Activated CD8-positive, alpha-beta memory T cell treated with anti-CD3 and anti-CD28 coated beads, Interleukin-2, amount 50 U/mL, for 4 hours (primary cell): Measurements from ENCODE around the gene FKBP15.
"Not testable (repeated sequence)": the region's sequence is repeated elsewhere in the genome, so short reads cannot be mapped to it uniquely, and the experiment has no call there.

Experiments
- DNase-seq: peaks from one replicate; pipeline ENCODE4 v3.0.0-alpha.2; 2020

Gene FKBP15, protein sequence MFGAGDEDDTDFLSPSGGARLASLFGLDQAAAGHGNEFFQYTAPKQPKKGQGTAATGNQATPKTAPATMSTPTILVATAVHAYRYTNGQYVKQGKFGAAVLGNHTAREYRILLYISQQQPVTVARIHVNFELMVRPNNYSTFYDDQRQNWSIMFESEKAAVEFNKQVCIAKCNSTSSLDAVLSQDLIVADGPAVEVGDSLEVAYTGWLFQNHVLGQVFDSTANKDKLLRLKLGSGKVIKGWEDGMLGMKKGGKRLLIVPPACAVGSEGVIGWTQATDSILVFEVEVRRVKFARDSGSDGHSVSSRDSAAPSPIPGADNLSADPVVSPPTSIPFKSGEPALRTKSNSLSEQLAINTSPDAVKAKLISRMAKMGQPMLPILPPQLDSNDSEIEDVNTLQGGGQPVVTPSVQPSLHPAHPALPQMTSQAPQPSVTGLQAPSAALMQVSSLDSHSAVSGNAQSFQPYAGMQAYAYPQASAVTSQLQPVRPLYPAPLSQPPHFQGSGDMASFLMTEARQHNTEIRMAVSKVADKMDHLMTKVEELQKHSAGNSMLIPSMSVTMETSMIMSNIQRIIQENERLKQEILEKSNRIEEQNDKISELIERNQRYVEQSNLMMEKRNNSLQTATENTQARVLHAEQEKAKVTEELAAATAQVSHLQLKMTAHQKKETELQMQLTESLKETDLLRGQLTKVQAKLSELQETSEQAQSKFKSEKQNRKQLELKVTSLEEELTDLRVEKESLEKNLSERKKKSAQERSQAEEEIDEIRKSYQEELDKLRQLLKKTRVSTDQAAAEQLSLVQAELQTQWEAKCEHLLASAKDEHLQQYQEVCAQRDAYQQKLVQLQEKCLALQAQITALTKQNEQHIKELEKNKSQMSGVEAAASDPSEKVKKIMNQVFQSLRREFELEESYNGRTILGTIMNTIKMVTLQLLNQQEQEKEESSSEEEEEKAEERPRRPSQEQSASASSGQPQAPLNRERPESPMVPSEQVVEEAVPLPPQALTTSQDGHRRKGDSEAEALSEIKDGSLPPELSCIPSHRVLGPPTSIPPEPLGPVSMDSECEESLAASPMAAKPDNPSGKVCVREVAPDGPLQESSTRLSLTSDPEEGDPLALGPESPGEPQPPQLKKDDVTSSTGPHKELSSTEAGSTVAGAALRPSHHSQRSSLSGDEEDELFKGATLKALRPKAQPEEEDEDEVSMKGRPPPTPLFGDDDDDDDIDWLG

DNA sequence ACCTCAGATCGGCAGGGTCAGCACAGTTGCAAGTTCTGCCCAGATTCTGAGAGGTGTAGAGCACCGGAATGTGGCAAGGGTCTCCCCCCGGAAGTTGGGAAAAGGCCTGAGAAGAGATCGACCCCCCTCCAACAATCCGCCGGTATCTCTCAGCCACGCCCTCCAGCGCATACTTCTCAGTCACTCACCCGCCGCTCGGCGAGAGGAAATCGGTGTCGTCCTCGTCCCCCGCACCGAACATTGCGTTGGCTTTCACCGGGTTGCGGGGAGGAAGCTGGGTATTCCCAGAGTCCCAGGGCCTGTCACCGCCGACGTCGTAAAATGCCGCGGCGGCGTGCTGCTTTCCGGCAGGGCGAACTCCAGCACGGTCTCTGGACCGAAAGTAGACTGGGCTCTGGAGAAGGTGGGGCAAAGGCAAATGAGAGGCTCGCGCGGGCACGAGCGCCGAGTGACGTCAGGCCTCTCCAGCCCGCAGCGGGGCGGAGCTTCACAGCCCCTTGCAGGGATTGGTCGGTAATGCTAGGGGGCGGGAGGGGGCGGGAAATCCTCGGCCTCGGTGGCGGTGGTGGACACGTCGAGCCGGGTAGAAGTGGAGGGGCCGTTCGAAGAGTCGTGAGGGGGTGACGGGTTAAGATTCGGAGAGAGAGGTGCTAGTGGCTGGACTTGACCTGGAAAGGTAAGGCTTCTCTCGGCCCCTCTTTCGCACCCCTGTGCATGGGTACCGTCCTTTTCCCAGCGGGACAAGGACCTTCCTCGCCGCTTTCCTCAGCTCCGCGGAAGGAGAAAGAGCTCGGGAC lies at the start of gene FKBP15, which contains the start of gene SLC31A1:
TSS of gene FKBP15 (minus strand) at position 275 of the 797 bp plus-strand sequence. CDS start at position 241, 34 bp downstream.
TSS of gene SLC31A1 (plus strand) at position 542 of the 797 bp plus-strand sequence. CDS start 34,605 bp downstream, outside the sequence.
- peak; percentile 97 for DNase-seq

DNA sequence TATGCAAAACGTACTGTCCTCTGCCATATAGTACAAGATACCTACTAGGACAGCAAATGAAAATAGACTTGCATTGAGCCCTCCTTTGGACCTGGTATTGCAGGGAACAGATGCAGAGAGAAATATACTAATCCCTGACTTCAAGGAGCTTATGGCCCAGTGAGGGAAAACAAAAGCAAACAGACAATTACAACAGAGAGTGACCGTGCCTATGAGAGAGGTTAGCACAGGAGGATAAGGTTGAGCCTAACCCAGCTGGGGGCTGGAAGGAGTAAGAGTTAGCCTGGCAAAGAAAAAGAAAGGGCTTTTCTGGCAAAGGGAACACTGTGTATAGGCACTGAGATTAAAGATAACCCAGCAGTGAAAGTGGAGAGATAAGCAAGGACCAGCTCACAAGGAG lies 48.8 kb upstream of the FKBP15 start:
- DNase-seq: no peak

DNA sequence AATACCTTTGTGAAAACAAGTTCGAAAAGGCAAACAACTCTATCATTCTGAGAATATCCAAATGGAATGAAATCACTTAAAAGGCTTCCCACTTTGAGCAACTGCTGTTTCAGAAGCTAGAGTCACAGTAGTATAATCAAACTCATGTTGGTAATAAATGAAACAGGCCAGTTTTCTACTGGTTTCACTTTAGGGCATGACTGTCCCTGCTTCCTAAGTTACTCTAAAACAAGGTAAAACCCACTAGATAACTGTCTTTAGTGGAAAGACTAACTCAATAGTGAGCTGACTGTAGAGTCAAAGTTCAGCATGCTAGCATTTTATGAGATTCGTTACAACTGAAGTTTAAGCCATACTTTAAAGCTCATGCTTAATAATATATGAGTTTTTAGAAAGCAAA lies 48.3 kb upstream of the FKBP15 start:
- DNase-seq: no peak

DNA sequence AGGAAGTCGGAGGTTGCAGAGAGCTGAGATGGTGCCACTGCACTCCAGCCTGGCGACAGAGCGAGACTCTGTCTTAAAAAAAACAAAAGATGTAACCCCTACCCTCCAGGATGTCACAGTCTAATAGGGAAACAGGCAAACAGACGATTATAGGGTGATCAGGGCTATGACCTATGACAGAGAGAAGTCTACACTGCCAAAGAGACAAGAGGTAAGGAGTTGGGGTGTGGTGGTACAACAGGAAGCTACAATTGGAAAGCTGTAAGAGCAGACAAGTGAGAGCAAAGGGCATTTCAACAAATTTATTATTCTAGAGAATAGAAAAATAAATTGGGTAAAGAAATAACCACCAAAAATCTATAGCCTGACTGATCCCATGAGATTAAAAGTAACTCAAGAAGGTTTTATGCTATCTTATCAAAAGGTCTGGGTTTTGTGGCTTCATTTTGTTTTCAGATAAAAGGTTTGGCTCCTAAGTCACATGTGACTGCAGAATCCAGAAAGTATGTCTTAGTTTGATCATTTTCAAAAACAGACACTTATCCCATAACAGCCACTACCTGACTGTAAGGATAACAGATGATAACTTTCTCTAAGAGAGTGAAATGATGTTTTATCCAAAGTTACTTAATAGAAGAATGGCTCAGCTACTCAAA lies 47.0 kb upstream of the FKBP15 start:
- no peak for DNase-seq

DNA sequence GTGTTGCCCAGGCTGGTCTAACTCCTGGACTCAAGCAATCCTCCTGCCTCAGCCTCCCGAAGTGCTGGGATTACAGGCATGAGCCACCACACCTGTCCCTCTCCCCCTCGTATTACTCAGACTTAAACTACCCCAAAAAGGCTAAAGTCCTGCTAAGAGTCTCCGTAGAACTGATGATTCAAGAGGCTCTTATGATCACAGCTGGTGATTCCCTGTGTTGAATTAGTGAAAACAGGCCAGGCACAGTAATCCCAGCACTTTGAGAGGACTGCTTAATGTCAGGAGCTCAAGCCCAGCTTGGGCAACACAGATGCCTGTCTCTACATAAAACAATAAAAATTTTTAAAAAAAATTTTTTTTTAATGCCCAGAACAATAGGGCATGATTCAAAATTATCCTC lies 45.1 kb upstream of the FKBP15 start:
- no peak for DNase-seq

DNA sequence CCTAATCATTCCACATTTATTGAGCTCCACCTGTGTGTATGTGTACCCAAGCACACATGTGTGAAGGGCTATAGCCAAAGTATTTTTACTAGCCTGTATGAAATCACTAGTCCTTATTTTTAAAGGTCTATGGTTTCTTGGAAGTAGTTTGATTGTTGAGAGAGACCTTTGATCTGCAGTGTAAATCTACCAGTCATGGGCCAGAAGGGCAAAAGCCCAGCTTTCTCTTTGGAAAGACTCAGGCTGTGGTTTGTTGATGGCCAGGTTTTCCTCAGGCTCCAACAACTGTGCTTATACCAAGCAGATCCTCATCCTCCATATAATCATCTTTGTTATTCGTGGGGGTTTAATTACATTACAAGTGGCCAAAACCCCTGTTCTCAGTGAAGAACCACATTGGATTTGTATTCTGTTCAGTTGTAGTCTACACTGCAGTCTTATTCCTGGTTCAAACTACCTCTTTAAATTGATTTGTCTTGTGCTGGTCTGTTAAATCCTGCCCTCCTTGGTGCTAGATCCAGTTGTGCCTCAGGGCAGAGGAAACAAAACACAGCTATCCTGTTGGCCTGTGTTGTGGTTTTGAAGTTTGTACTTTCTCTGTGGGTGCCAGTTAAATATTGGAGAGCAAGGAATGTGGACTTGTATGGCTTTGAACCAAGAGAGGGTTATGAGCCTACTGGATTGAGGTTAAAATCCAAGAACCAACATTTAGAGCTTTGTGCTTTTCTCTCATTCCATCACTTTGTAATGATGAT lies 41.0 kb upstream of the FKBP15 start:
- DNase-seq: no peak

DNA sequence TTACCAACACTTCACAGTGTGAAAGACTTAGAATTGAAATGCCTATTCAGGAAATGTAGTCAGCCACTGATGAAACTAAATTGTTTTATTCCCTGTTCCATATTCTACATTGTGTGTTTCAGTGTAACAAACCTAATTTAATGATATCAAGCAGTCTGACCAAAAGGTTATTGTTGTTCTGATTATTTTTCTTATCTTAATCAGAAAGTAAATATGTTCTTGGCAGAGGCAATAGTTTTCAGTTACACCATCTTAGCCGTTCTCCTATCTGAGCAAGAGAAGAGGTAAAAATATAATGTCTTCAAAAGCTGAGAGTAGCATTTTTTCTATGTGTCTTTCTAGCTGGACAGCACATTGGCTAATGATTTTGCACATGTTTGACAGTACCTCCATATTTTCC lies 37.2 kb upstream of the FKBP15 start:
- DNase-seq: no peak

DNA sequence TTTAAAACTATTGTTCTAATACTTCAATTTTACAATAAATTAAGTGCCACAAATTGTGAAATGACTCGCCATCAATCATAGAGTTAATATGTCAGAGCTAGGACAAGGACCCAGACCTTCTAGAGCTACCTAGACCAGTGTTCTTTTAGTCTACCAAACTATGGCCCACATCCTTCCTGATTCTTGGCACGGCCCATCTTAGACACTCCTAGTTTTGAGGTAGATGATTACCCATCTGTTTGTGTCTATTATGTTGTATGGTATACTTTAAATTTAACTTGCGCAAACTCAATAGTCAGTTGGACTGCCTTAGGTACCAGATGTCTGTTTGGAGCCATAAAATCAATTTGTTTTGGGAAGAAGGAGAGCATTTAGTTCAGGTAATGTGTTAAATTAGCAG lies 36.8 kb upstream of the FKBP15 start:
- no peak for DNase-seq

DNA sequence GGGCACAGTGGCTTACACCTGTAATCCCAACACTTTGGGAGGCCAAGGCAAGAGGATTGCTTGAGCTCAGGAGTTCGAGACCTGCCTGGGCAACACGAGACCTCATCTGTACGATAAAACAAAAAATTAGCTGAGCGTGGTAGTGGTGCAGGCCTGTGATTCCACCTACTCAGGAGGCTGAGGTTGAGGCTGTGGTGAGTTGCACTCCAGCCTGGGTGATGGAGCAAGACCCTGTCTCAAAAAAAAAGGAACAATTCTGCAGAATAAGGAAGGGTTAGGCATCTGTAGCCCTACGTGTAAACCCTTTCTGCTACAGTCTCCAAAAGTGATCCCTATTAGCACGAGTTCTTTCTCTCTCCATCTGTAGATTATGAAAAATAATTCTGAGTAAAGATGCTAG lies 34.4 kb upstream of the FKBP15 start:
- no peak for DNase-seq

DNA sequence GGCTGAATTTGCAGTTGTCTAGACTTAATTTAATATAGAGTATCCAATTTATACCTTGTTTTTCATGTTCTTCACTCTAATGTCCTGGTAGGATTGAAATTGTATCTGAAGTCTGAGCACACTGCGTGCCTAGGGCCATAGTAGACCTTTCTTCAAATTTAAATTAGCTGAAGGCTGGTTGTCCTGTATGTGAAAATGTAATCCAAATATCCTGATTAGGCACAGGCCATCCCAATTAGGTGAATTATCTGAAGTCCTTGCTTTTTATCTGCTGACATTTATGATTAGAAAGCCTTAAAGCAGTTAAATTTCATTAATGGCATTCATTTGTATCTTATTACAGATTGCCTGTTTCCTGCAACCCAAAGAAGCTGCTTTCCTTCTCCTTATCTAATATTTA lies 33.9 kb upstream of the FKBP15 start:
- DNase-seq: no peak

DNA sequence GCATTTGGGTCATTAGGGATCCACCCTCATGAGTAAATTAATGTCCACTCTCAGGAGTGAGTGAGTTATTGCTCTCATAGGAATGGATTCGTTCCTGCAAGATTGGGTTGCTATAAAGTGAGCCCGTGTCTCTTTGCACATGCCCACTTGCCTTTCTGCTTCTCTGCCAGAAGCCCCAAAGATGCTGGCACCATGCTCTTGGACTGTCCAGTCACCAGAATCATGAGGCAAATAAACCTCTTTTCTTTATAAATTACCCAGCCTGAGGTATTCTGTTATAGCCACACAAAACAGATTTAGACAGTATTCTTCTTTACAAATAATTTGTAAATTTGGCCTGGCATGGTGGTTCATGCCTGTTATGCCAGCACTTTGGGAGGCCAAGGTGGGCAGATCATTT lies 29.7 kb upstream of the FKBP15 start:
- no peak for DNase-seq

DNA sequence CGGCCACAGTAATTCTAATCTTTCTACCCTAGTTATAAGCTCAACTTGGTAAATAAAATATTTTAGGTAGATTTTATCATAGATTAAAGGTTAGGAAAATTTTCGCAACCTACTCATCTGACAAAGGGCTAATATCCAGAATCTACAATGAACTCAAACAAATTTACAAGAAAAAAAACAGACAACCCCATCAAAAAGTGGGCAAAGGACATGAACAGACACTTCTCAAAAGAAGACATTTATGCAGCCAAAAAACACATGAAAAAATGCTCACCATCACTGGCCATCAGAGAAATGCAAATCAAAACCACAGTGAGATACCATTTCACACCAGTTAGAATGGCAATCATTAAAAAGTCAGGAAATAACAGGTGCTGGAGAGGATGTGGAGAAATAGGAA lies 28.6 kb upstream of the FKBP15 start:
- DNase-seq: not testable (repeated sequence)

DNA sequence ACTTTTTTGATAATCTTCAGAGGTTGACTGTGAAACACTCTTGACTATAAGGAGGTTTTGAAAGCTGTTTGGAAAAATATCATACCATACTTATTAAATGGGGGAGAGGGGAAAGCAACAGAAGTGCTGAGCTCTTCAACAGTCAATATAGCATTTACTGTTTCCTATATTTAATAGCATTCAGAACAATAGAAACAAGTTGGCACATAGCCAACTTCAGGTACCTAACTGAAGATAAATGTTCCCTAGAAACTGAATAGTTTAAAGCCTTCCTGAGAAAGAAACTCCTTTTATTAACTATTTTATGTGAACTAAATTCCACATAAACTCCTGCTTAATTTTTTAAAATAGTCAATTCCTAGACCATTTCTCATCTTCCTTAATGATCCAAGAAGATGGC lies 26.6 kb upstream of the FKBP15 start:
- DNase-seq: no peak

DNA sequence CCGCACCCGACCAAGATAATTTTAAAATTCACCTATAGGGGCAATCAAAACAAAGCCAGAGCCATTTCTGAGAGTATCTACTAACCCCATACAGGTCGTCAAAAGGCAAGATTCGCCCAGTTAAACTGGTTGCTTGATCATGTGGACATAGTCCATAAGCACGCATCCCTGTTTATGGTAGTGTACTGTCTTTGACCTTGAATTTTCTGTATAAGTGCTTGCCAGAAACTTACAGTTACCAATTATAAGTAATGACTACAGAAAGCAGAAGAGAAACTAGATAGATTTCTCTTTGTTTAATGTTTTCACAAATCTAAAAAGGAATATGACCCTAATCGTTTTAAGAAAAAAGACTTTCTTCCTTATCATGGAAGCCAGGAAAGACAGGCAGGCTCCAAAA lies 25.9 kb upstream of the FKBP15 start:
- no peak for DNase-seq

DNA sequence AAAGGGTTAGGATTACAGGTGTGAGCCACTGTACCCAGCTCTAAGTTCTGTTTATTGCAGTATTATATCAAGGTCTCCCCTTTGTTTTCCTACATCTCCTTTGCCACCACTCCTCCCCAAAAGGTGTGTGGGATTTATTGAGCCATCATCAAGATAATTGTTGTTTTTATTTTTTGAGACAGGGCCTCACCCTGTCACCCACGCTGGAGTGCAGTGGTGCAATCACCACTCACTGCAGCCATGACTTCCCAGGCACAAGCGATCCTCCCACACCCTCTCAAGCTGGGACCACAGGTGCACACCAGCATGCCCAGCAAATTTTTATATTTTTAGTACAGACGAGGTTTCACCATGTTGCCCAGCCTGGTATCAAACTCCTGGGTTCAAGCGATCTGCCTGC lies 24.8 kb upstream of the FKBP15 start:
- DNase-seq: no peak

DNA sequence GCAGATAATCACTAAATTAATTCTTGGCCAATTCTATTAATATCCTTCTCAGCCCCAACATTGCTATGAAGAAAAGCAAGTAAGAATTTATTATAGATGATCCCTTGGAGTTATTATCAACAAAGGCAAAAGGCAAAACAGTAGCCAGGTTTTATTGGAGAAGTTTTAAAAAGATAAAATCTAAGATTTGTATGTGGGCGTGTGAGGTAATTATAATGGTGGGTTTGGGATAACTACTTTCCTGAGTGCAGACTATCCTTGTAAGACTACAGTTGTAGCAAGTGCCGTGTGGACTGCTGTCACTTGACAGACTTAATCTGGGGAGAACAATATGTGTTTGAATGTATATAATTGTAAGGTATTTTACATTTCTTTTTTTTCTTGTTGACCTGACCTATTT lies 23.5 kb upstream of the FKBP15 start:
- no peak for DNase-seq

DNA sequence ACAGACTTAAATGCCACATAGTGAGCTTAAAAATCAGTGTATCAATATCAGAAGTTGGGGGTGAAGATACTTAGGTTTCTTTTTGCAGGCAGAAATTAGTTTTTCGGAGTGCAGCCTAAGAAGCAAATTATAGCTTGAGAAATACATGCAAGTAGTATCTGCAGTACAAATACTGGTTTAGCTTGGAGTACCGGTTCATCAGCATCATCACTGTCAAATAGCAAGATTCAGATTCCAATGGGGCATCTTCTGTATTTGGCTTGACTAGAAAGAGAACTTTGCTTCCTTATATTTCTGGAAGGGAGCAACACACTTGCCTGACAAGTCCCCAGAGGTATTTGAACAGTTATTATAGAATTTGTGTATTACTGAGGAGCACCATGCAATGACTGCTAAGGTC lies 20.1 kb upstream of the FKBP15 start:
- DNase-seq: no peak

DNA sequence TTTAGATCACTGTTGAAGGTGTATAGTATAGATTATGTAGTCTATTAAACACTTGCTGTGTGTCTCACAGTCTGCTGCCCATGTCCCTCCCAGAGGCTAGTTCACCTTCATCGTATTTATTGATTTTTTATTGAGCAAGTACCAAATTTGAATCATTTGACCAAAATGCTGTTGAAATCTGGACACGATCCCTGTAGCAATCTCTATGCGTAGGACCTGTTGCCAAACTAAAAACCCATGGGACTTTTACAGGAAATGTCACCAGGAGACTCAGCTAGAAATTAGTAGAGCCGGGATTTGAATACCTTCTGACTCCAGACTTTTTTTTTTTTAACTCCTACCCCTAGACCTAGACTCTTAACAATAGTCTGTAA lies 17.8 kb upstream of the FKBP15 start:
- DNase-seq: no peak

DNA sequence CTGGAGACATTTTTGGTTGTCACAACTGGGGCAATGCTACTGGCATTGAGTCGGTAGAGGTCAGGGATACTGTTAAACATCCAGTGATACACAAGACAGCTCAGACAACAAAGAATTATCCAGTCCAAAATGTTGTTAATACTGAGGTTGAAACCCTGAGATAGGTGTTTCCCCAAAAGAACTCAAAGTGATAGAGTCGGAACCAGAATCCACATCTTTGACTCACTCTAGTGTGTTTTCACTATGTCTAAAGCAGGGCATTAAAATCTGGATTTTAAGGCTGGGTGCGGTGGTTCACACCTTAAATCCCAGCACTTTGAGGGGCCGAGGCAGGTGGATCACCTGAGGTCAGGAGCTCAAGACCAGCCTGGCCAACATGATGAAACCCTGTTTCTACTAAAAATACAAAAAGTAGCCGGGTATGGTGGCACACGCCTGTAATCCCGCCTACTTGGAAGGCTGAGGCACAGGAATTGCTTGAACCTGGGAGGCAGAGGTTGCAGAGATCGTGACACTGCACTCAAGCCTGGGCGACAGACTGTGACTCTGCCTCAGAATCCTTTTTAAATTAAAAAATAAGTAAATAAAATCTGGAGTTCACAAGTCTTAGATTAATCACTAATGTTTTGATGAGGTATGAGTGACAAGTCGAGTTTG lies 17.3 kb upstream of the FKBP15 start:
- DNase-seq: no peak

DNA sequence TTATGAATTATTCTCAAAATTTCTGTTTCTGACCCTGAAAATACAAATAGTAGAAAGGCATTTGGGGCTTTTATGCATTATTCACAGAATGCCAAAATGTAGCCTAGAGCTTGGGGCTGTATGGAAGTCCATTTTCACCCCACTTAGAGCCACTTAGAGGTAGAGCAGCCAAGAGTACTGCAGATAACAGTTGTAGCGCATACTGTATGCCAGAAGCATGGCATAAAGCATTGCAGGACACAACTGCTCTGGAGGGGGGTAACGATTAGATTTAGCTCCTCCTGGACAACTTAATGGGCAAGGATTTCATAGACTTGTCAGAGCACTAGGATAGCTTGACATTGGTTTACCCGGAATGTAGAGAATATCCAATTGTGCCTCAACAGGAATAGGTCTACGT lies 15.9 kb upstream of the FKBP15 start:
- no peak for DNase-seq
